T-helper 9 cell (primary cell): Measurements from ENCODE around the gene APOLD1.
"Not testable (repeated sequence)": the region's sequence is repeated elsewhere in the genome, so short reads cannot be mapped to it uniquely, and the experiment has no call there.

Source experiments
- DNase-seq: peaks from one replicate; pipeline ENCODE4 v3.0.0-alpha.2; 2020

Gene APOLD1

GRCh38 chr12:12786706-12787601 is 1.5 kb downstream of the APOLD1 start:
- DNase-seq, result peak; percentile 56

GRCh38 chr12:12788131-12788530 is 2.7 kb downstream of the APOLD1 start:
- DNase-seq, result no peak

GRCh38 chr12:12788675-12789368 is 3.4 kb downstream of the APOLD1 start:
- DNase-seq, result peak; percentile 43

- no peak for DNase-seq
These were observed 5.5 kb downstream of the APOLD1 start for GRCh38 chr12:12790956-12791355.

GRCh38 chr12:12791756-12792369 is 6.4 kb downstream of the APOLD1 start:
- DNase-seq, result no peak

GRCh38 chr12:12792421-12792820 is 7.0 kb downstream of the APOLD1 start:
- no peak for DNase-seq

- DNase-seq, result no peak
These were observed 9.2 kb downstream of the APOLD1 start for GRCh38 chr12:12794686-12795085.

- DNase-seq, result no peak
These were observed 10.7 kb downstream of the APOLD1 start for GRCh38 chr12:12796171-12796570.

GRCh38 chr12:12796928-12797793 is 11.7 kb downstream of the APOLD1 start:
- DNase-seq, result no peak

GRCh38 chr12:12797794-12798152 is 12.3 kb downstream of the APOLD1 start:
- no peak for DNase-seq

- DNase-seq, result no peak
These were observed 13.0 kb downstream of the APOLD1 start for GRCh38 chr12:12798480-12798879.

- DNase-seq, result no peak
These were observed 13.9 kb downstream of the APOLD1 start for GRCh38 chr12:12799163-12799920.

GRCh38 chr12:12800406-12801180 is 15.1 kb downstream of the APOLD1 start:
- DNase-seq, result no peak

GRCh38 chr12:12801656-12802055 is 16.2 kb downstream of the APOLD1 start:
- not testable (repeated sequence) for DNase-seq

- no peak for DNase-seq
These were observed 17.7 kb downstream of the APOLD1 start for GRCh38 chr12:12803186-12803585.

GRCh38 chr12:12804011-12804410 is 18.6 kb downstream of the APOLD1 start:
- no peak for DNase-seq

- DNase-seq, result no peak
These were observed 19.0 kb downstream of the APOLD1 start for GRCh38 chr12:12804432-12804886.

- no peak for DNase-seq
These were observed 21.5 kb downstream of the APOLD1 start for GRCh38 chr12:12806784-12807516.

GRCh38 chr12:12807517-12807903 is 22.1 kb downstream of the APOLD1 start:
- not testable (repeated sequence) for DNase-seq
